ENCODE results near the gene RECK. TPM values are rescaled to one million over a fixed set of nuclear protein-coding genes. Genes with fewer than 3 reads are reported as not detected.
"Not testable (repeated sequence)": the region's sequence is repeated elsewhere in the genome, so short reads cannot be mapped to it uniquely, and the experiment has no call there.

RECK gene
- polyA plus RNA-seq (ENCODE audit: low read depth in 6 of 6) = 10 to 100 TPM in 4 of 6 donors, 1 to 10 TPM in 2; 7.9 to 14.2 (median 11.2) TPM

- peak within 1 kb of the TSS; percentile 90 to 98 (median 95) for H3K4me3 Mint-ChIP-seq
- peaks cover 24 to 32% (median 29%) of the 10 kb centered on the region in 3 donors for H3K4me1 Mint-ChIP-seq
- peak within 1 kb of the TSS; percentile 53 to 91 (median 70) for H3K27ac Mint-ChIP-seq
- DNase-seq = peak; percentile 84
- no peaks in the 10 kb centered on the region for H3K9me3 Mint-ChIP-seq
- peaks cover 4 to 11% (median 6%) of the 10 kb centered on the region in 3 donors for H3K27me3 Mint-ChIP-seq
- ATAC-seq (ENCODE audit: low read depth in 2 of 2) = peak; percentile 92 to 94
- H3K36me3 Mint-ChIP-seq = no peaks in the 10 kb centered on the region
These were observed at the start of gene RECK for GRCh38 chr9:36036780-36037548. Gene RECK (plus strand): TSS chr9:36036913. CDS start chr9:36036999, 86 bp downstream.

- Mint-ChIP-seq H3K4me1 (peaks cover 0 to 7% (median 0%) of the 10 kb centered on the region in 3 donors), H3K27me3 (peaks cover 41 to 61% (median 43%) of the 10 kb centered on the region in 3 donors), H3K4me3 (no peak overlapping the region), H3K27ac (peak overlapping the region in 1 of 6 donors; percentile 32), H3K9me3 (no peaks in the 10 kb centered on the region), H3K36me3 (no peaks in the 10 kb centered on the region)
- no peak for DNase-seq
- ATAC-seq (ENCODE audit: low read depth in 2 of 2) = no peak
These were observed 46.6 kb upstream of the RECK start for GRCh38 chr9:35990155-35990554.

GRCh38 chr9:35993136-35993535 is 43.6 kb upstream of the RECK start:
- H3K4me3 Mint-ChIP-seq; H3K36me3 Mint-ChIP-seq; H3K4me1 Mint-ChIP-seq; DNase-seq; ATAC-seq (ENCODE audit: low read depth in 2 of 2): not testable (repeated sequence)
- peaks cover 0 to 11% (median 6%) of the 10 kb centered on the region in 7 donors for H3K9me3 Mint-ChIP-seq
- peaks cover 43 to 58% (median 45%) of the 10 kb centered on the region in 3 donors for H3K27me3 Mint-ChIP-seq
- H3K27ac Mint-ChIP-seq = peak overlapping the region in 1 of 6 donors; percentile 5

GRCh38 chr9:35993976-35994720 is 42.6 kb upstream of the RECK start:
- Mint-ChIP-seq H3K9me3 (peaks cover 0 to 20% (median 9%) of the 10 kb centered on the region in 7 donors), H3K4me3 (no peak overlapping the region), H3K36me3 (peaks cover 0 to 6% of the 10 kb centered on the region in 2 donors), H3K27ac (no peak overlapping the region), H3K4me1 (peaks cover 0 to 7% (median 0%) of the 10 kb centered on the region in 3 donors), H3K27me3 (peaks cover 37 to 54% (median 46%) of the 10 kb centered on the region in 3 donors)
- ATAC-seq (ENCODE audit: low read depth in 2 of 2) (no peak), DNase-seq (no peak)

- no peak for ATAC-seq (ENCODE audit: low read depth in 2 of 2)
- peaks cover 0 to 6% of the 10 kb centered on the region in 2 donors for H3K36me3 Mint-ChIP-seq
- peaks cover 38 to 51% (median 41%) of the 10 kb centered on the region in 3 donors for H3K27me3 Mint-ChIP-seq
- no peak for DNase-seq
- H3K27ac Mint-ChIP-seq = no peak overlapping the region
- peaks cover 0 to 20% (median 9%) of the 10 kb centered on the region in 7 donors for H3K9me3 Mint-ChIP-seq
- H3K4me1 Mint-ChIP-seq = peaks cover 0 to 7% (median 0%) of the 10 kb centered on the region in 3 donors
- no peak overlapping the region for H3K4me3 Mint-ChIP-seq
These were observed 41.8 kb upstream of the RECK start for GRCh38 chr9:35994959-35995358.

GRCh38 chr9:35996358-35996970 is 40.2 kb upstream of the RECK start:
- ATAC-seq (ENCODE audit: low read depth in 2 of 2) (no peak), DNase-seq (no peak)
- H3K9me3 Mint-ChIP-seq = peaks cover 0 to 20% (median 12%) of the 10 kb centered on the region in 7 donors
- peaks cover 38 to 46% (median 42%) of the 10 kb centered on the region in 3 donors for H3K27me3 Mint-ChIP-seq
- H3K4me1 Mint-ChIP-seq = peaks cover 0 to 3% (median 0%) of the 10 kb centered on the region in 3 donors
- peaks cover 0 to 6% of the 10 kb centered on the region in 2 donors for H3K36me3 Mint-ChIP-seq
- H3K4me3 Mint-ChIP-seq = no peak overlapping the region
- H3K27ac Mint-ChIP-seq = no peak overlapping the region

GRCh38 chr9:35997016-35997415 is 39.7 kb upstream of the RECK start:
- not testable (repeated sequence) for DNase-seq; H3K4me1 Mint-ChIP-seq; ATAC-seq (ENCODE audit: low read depth in 2 of 2); H3K4me3 Mint-ChIP-seq; H3K36me3 Mint-ChIP-seq; H3K27ac Mint-ChIP-seq
- peaks cover 0 to 20% (median 12%) of the 10 kb centered on the region in 7 donors for H3K9me3 Mint-ChIP-seq
- H3K27me3 Mint-ChIP-seq = peaks cover 38 to 44% (median 44%) of the 10 kb centered on the region in 3 donors

GRCh38 chr9:35998333-35998732 is 38.4 kb upstream of the RECK start:
- peaks cover 0 to 6% of the 10 kb centered on the region in 2 donors for H3K36me3 Mint-ChIP-seq
- peaks cover 47 to 52% (median 50%) of the 10 kb centered on the region in 3 donors for H3K27me3 Mint-ChIP-seq
- peaks cover 0 to 20% (median 12%) of the 10 kb centered on the region in 7 donors for H3K9me3 Mint-ChIP-seq
- H3K4me3 Mint-ChIP-seq = no peak overlapping the region
- DNase-seq = no peak
- no peaks in the 10 kb centered on the region for H3K4me1 Mint-ChIP-seq
- ATAC-seq (ENCODE audit: low read depth in 2 of 2) = no peak
- no peak overlapping the region for H3K27ac Mint-ChIP-seq

- Mint-ChIP-seq H3K27me3 (peaks cover 18 to 37% (median 31%) of the 10 kb centered on the region in 3 donors), H3K36me3 (peaks cover 3 to 10% of the 10 kb centered on the region in 2 donors), H3K4me3 (no peak overlapping the region), H3K4me1 (peaks cover 24 to 31% (median 25%) of the 10 kb centered on the region in 3 donors), H3K9me3 (peaks cover 4 to 12% (median 8%) of the 10 kb centered on the region in 7 donors), H3K27ac (peak overlapping the region in 2 of 6 donors; percentile 25 to 30)
- ATAC-seq (ENCODE audit: low read depth in 2 of 2) (no peak), DNase-seq (no peak)
These were observed 30.8 kb upstream of the RECK start for GRCh38 chr9:36005891-36006290.

GRCh38 chr9:36006549-36007315 is 30.0 kb upstream of the RECK start:
- DNase-seq = no peak
- H3K27ac Mint-ChIP-seq = peak overlapping the region in 5 of 6 donors; percentile 41 to 94 (median 66)
- H3K9me3 Mint-ChIP-seq = peaks cover 4 to 12% (median 8%) of the 10 kb centered on the region in 7 donors
- ATAC-seq (ENCODE audit: low read depth in 2 of 2) = peak; percentile 44 to 55
- peaks cover 3 to 10% of the 10 kb centered on the region in 2 donors for H3K36me3 Mint-ChIP-seq
- H3K27me3 Mint-ChIP-seq = peaks cover 22 to 43% (median 39%) of the 10 kb centered on the region in 3 donors
- peak overlapping the region in 1 of 8 donors; percentile 2 for H3K4me3 Mint-ChIP-seq
- H3K4me1 Mint-ChIP-seq = peaks cover 24 to 31% (median 25%) of the 10 kb centered on the region in 3 donors

GRCh38 chr9:36007316-36007708 is 29.4 kb upstream of the RECK start:
- peak; percentile 82 for ATAC-seq (ENCODE audit: low read depth in 2 of 2)
- Mint-ChIP-seq H3K4me1 (peaks cover 24 to 31% (median 25%) of the 10 kb centered on the region in 3 donors), H3K27me3 (peaks cover 22 to 43% (median 40%) of the 10 kb centered on the region in 3 donors), H3K27ac (peak overlapping the region in 5 of 6 donors; percentile 41 to 94 (median 66)), H3K36me3 (peaks cover 3 to 10% of the 10 kb centered on the region in 2 donors), H3K9me3 (peaks cover 4 to 12% (median 8%) of the 10 kb centered on the region in 7 donors), H3K4me3 (peak overlapping the region in 1 of 8 donors; percentile 2)
- DNase-seq = peak; percentile 29

- ATAC-seq (ENCODE audit: low read depth in 2 of 2) (no peak), DNase-seq (no peak)
- H3K36me3 Mint-ChIP-seq = peaks cover 3 to 10% of the 10 kb centered on the region in 2 donors
- H3K4me1 Mint-ChIP-seq = peaks cover 24 to 31% (median 25%) of the 10 kb centered on the region in 3 donors
- peak overlapping the region in 1 of 6 donors; percentile 50 for H3K27ac Mint-ChIP-seq
- H3K27me3 Mint-ChIP-seq = peaks cover 23 to 42% (median 38%) of the 10 kb centered on the region in 3 donors
- H3K4me3 Mint-ChIP-seq = peak overlapping the region in 2 of 8 donors; percentile 1 to 18
- peaks cover 4 to 12% (median 8%) of the 10 kb centered on the region in 7 donors for H3K9me3 Mint-ChIP-seq
These were observed 28.9 kb upstream of the RECK start for GRCh38 chr9:36007852-36008251.

Data from naive B cell (primary cell).